Colonic mucosa (tissue), 4 donors: ENCODE data around the gene ZNF516. TPM values are rescaled to one million over a fixed set of nuclear protein-coding genes. Genes with fewer than 3 reads are reported as not detected.

Experiments used
- DNase-seq: peaks from one replicate; pipeline ENCODE4 v3.0.0-alpha.2; 2020
- H3K27ac ChIP-seq: fragments of 200-600 bp; one replicate; pipeline ENCODE4 v1.8.0; 2021
- H3K27me3 ChIP-seq: fragments of 200-600 bp; one replicate; pipeline ENCODE4 v1.8.0; 2021
- H3K36me3 ChIP-seq: fragments of 200-600 bp; one replicate; pipeline ENCODE4 v1.8.0; 2021
- H3K4me1 ChIP-seq: fragments of 200-600 bp; one replicate; pipeline ENCODE4 v1.8.0; 2021; ENCODE audit warnings: mild to moderate bottlenecking
- H3K4me3 ChIP-seq: fragments of 200-600 bp; one replicate; pipeline ENCODE4 v1.8.0; 2021
- H3K9ac ChIP-seq, 2 donors: one replicate each; pipeline ENCODE4 v1.7.0; 2013; ENCODE audit warnings: control low read depth in 2 of 2, low read depth in 2 of 2, low read length in 2 of 2
- H3K9me3 ChIP-seq: fragments of 200-600 bp; one replicate; pipeline ENCODE4 v1.8.0; 2021
- intact Hi-C: fragments of 100-400 bp; cut with DNase I; formaldehyde crosslinking; loops from one replicate; pipeline ENCODE4 v1.14.1; 2022
- total RNA-seq, 2 donors: library from RNA; stranded (reverse); fragmentation: NEBNext Ultra II Directional in 1 of 2; extraction: Animal tissue kit (Norgen Biotek cat#: 25700) in 1 of 2; gene quantifications; one replicate each; pipeline ENCODE4 v1.2.1, GENCODE V29; 2021
- TF ChIP-seq, protein P1 (sequence below): fragments of 200-600 bp; IDR thresholded peaks from one replicate; pipeline ENCODE4 v1.8.0; 2022; ENCODE audit warnings: antibody characterized with exemption, mild to moderate bottlenecking
- donor health status: healthy.
- donor health status: DM: no; HTN: no; CAD: no.
- donor health status: DM: no; HTN: no; CAD: no.

Gene ZNF516
- total RNA-seq, 2 donors from 2014 or later = 15.2 to 21.3 TPM

DNA sequence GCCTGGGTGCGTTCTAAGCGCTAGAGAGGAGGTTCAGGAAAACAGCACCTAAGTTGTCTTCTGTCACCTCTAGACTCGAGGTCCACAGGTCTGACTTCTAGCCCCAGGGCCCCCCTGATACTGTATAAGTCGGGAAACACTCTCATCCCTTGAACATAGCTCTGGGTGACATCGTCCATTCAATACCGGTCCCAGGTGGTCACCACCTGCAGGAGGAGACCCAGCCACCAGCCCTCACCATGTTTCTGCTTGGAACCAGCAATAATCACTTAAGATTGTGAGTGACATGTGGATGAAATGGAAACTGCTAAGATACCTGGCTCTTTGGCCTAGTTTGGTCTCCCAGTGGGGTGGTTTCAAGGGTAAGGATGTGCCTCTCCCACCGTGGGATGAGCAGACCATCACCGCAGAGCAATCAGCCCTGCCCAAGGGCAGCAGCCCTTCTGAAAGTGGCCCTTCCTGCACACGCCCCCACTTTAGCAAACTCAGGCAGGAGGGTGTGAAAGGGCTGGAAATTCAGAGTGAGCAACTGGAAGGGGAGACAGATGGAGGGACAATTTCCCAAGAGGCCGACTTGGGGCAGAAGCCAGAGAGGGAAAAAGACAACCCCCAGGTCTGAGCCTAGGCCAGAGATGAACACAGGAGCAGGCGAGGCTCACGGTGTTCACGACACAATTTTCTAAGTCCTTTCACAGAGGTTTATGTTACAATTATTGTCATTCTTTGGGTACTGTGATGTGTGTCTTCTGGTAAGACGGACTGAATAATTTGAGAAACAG, 95.2 kb downstream of the ZNF516 start:
- H3K36me3 ChIP-seq = no peaks in the 10 kb centered on the region
- intact Hi-C loops = loop anchor here (2.0 to 10.0 kb wide), 4 partner anchors 115 to 309 kb away; no protein-coding TSS in a partner anchor
- no peak for DNase-seq
- no peak overlapping the region for H3K9ac ChIP-seq
- no peak overlapping the region for H3K27ac ChIP-seq
- H3K4me1 ChIP-seq = no peaks in the 10 kb centered on the region
- no peak overlapping the region for H3K4me3 ChIP-seq
- H3K27me3 ChIP-seq = no peaks in the 10 kb centered on the region
- H3K9me3 ChIP-seq = no peaks in the 10 kb centered on the region
- TF ChIP-seq, protein P1, sequence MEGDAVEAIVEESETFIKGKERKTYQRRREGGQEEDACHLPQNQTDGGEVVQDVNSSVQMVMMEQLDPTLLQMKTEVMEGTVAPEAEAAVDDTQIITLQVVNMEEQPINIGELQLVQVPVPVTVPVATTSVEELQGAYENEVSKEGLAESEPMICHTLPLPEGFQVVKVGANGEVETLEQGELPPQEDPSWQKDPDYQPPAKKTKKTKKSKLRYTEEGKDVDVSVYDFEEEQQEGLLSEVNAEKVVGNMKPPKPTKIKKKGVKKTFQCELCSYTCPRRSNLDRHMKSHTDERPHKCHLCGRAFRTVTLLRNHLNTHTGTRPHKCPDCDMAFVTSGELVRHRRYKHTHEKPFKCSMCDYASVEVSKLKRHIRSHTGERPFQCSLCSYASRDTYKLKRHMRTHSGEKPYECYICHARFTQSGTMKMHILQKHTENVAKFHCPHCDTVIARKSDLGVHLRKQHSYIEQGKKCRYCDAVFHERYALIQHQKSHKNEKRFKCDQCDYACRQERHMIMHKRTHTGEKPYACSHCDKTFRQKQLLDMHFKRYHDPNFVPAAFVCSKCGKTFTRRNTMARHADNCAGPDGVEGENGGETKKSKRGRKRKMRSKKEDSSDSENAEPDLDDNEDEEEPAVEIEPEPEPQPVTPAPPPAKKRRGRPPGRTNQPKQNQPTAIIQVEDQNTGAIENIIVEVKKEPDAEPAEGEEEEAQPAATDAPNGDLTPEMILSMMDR = no peak

- Histone ChIP-seq H3K9me3 (no peaks in the 10 kb centered on the region), H3K9ac (no peak overlapping the region), H3K36me3 (no peaks in the 10 kb centered on the region), H3K4me3 (no peak overlapping the region), H3K27ac (no peak overlapping the region), H3K27me3 (no peaks in the 10 kb centered on the region), H3K4me1 (no peaks in the 10 kb centered on the region)
- TF ChIP-seq, protein P1 = peak; percentile 95
- DNase-seq = peak; percentile 80
- intact Hi-C loops = loop anchor here (2.0 to 5.0 kb wide), 2 partner anchors 288 to 310 kb away; no protein-coding TSS in a partner anchor
Observed at GRCh38 chr18:76398896-76399612, 96.0 kb downstream of the ZNF516 start.

DNA sequence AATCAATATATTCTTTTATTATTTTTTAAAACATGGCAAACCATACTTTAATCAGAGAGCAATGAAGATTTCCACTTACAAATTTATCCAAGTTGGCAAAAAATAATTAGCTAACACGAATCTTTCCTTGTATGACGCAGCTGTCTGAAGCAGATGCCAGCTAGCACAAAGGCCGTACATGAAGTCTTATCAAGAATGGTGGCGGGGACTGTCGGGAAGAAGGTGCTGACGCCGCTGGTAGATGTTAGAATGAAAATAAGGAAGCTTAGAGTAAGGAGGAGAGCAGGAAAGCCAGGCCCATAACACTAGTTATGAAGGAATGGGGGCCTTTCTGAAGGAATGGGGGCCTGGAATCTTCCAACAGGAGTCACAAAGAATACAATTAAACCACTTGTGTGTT, 96.7 kb downstream of the ZNF516 start:
- Histone ChIP-seq H3K36me3 (no peaks in the 10 kb centered on the region), H3K27me3 (no peaks in the 10 kb centered on the region), H3K4me3 (no peak overlapping the region), H3K9me3 (no peaks in the 10 kb centered on the region), H3K9ac (no peak overlapping the region), H3K27ac (no peak overlapping the region), H3K4me1 (no peaks in the 10 kb centered on the region)
- DNase-seq = no peak
- TF ChIP-seq, protein P1 = no peak
- intact Hi-C loops = loop anchor here (2.0 to 5.0 kb wide), 2 partner anchors 289 to 311 kb away; no protein-coding TSS in a partner anchor

GRCh38 chr18:76397631-76398030, 97.4 kb downstream of the ZNF516 start:
- intact Hi-C loops = loop anchor here (2.0 to 5.0 kb wide), 2 partner anchors 290 to 311 kb away; no protein-coding TSS in a partner anchor
- no peaks in the 10 kb centered on the region for H3K4me1 ChIP-seq

DNA sequence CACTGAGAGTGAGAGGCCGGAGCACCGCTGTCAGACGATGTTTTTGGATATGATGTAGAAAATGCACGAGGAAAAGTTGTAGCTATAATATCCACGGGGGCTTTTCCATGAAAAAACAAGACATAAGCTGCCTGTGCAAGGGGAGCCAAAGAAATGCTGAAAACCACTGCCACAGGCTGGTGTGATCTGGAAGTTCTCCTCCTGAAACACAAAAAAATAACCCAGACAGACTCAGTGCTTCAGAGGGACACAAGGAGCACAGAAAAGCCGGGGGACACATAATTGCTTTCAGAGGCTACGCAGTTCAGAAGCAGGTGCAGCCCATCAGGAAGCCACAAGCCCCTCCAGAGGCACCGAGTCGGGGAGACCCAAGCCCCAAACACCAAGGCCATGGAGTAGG, 98.2 kb downstream of the ZNF516 start:
- TF ChIP-seq, protein P1 = no peak
- Histone ChIP-seq H3K27me3 (no peaks in the 10 kb centered on the region), H3K4me3 (no peak overlapping the region), H3K9ac (no peak overlapping the region), H3K4me1 (no peaks in the 10 kb centered on the region), H3K9me3 (no peaks in the 10 kb centered on the region), H3K27ac (no peak overlapping the region), H3K36me3 (no peaks in the 10 kb centered on the region)
- no peak for DNase-seq
- intact Hi-C loops = loop anchor here (5.0 kb wide), 1 partner anchor 291 kb away; no protein-coding TSS in a partner anchor

More at GRCh38 chr18:76397631-76398030, 97.4 kb downstream of the ZNF516 start:
- H3K36me3 ChIP-seq = no peaks in the 10 kb centered on the region
- no peak for DNase-seq
- no peak overlapping the region for H3K27ac ChIP-seq
- no peak overlapping the region for H3K4me3 ChIP-seq
- no peaks in the 10 kb centered on the region for H3K27me3 ChIP-seq
- H3K9me3 ChIP-seq = no peaks in the 10 kb centered on the region
- TF ChIP-seq, protein P1 = no peak
- no peak overlapping the region for H3K9ac ChIP-seq
